ENCODE results near the gene LAMC1. TPM values are rescaled to one million over a fixed set of nuclear protein-coding genes. Genes with fewer than 3 reads are reported as not detected.

Gene LAMC1
- total RNA-seq, result 370 TPM
- long read RNA-seq, partial matches to known transcripts, result 130 of 149 reads
- long read RNA-seq, other reads (novel, unspliced or antisense), result 19 of 149 reads

DNA sequence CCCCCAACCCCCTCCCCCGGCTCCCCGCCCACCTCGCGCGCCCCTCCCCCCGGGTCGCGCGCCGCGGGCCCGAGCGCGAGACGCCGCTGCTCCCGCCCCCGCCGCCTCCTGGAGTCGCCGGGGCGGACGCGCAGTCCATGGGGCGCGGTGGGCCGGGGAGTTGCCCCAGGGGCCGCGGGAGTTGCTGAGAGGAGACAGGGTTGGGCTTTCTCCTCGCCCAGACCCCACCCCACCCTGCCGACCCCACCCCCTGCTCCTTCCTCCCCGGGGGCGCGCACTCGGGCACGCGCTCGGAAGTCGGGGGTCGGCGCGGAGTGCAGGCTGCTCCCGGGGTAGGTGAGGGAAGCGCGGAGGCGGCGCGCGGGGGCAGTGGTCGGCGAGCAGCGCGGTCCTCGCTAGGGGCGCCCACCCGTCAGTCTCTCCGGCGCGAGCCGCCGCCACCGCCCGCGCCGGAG is at the start of gene LAMC1:
LAMC1 (plus strand) TSS at position 275 of the 455 bp plus-strand sequence. CDS start 297 bp downstream, outside the sequence.
- peak; percentile 92 for DNase-seq (ENCODE audit: low spot score)

DNA sequence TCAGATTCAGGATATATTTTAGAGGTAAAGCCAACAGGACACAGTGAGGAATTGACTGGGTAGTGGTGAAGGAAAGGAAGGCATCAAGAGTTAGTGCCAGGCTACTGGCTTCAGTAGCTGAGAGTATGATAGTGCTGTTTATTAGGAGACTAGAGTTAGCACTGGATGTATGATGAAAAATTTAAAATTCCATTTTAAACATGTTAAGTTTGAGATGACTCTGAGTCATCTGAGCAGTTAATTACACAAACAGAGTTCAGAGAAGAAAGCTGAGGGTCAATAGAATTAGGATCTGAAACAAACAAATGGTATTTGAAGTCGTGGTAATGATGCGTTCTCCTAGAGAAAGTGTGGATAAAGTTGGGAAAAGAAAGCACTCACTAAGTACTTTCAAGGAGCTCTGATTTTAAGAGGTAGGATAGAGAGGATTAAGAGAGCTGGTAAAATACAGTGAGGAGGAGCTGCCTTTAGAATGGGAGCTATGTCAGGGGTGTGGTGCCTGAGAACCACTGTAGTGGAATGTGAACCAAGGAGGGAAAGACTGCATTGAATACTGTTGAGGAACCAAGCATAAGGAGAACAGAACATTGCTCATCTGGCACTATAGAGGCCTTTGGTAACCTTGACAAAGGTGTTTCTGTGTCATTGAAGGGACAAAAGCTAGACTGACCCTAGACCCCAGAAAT is 48.6 kb upstream of the LAMC1 start:
- no peak for DNase-seq (ENCODE audit: low spot score)

DNA sequence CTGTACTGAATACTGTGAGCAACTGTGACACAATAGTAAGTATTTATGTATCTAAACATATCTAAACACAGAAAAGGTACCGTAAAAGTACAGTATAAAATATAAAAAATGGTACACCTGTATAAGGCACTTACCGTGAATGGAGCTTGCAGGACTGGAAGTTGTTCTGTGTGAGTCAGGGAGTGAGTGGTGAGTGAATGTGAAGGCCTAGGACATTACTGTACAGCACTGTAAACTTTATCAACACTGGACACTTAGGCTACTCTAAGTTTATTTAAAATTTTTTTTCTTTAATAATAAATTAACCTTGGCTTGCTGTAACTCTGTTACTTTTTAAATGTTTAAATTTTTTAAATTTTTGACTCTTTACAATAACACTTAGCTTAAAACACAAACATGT is 45.7 kb upstream of the LAMC1 start:
- no peak for DNase-seq (ENCODE audit: low spot score)

DNA sequence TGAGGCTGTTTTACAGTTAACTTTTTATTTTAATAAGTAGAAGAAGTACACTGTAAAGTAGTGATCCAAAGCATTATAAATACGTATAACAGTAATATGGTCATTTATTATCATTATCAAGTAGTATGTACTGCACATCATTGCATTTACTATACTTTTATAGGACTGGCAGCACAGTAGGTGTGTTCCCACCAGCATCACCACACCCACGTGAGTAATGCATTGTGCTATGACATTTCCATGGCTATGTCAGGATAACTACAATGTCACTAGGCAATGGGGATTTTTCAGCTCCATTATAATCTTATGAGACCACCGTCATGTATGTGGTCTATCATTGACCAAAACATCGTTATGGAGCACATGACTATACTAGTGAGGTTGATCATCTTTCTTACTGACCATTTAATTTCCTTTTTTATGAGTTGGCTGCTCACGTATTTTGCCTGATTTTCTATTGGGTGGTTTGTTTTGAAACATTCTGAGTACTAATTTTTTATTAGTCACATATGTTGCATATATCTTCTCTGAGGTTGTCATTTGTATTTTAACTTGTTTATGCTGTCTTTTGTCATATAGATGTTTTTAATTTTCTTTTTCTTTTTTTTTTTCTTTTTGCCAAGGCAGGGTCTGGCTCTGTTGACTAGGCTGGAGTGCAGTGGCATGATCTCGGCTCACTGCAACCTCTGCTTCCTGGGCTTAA is 44.9 kb upstream of the LAMC1 start:
- no peak for DNase-seq (ENCODE audit: low spot score)

DNA sequence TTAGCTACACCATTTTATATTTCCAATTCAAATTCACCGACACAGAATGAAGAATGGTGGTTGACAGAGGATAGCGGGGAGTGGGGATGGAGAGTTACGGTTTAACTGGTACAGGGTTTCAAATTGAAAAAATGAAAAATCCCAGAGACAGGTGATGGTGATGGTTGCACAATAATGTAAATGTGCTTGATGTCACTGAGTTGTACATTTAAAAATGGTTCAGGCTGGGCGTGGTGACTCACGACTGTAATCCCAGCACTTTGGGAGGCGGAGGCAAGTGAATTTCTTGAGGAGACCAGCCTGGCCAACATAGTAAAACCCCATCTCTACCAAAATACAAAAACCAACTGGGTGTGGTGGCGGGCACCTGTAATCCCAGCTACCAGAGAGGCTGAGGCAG is 39.1 kb upstream of the LAMC1 start:
- no peak for DNase-seq (ENCODE audit: low spot score)

DNA sequence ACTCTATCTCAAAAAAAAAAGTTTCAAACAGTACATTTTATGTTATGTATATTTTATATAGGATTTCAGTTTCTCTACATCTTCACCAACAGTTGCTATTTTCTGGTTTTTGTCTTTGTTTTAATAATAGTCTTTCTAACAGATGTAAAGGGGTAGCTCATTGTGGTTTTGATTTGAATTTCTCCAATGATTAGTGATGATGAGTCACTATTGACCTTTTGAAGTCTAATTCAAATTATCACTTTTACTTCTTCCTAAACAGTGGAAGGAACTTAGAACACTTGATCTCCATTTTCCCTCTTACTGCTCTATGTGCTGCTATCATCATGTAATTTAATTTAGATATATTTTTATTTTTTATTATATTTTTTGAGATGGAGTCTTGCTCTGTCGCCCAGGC is 38.6 kb upstream of the LAMC1 start:
- no peak for DNase-seq (ENCODE audit: low spot score)

DNA sequence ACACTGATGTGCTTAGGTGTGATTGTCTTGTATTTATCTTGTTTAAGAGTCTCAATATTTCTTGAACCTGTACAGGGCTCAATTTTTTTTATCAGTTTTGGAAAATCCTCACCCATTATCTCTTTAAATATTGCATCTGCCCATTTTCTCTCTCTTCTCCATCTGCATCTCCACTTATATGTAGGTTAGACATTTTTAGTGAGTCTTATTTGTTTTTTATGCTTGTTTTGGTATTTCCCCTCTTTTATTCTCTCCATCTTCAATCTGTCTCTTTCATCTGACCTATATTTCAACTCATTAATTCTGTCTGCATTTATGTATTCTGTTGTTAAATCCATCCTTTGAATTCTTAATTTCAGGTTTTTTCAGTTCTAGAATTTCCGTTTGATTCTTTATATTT is 37.3 kb upstream of the LAMC1 start:
- no peak for DNase-seq (ENCODE audit: low spot score)

DNA sequence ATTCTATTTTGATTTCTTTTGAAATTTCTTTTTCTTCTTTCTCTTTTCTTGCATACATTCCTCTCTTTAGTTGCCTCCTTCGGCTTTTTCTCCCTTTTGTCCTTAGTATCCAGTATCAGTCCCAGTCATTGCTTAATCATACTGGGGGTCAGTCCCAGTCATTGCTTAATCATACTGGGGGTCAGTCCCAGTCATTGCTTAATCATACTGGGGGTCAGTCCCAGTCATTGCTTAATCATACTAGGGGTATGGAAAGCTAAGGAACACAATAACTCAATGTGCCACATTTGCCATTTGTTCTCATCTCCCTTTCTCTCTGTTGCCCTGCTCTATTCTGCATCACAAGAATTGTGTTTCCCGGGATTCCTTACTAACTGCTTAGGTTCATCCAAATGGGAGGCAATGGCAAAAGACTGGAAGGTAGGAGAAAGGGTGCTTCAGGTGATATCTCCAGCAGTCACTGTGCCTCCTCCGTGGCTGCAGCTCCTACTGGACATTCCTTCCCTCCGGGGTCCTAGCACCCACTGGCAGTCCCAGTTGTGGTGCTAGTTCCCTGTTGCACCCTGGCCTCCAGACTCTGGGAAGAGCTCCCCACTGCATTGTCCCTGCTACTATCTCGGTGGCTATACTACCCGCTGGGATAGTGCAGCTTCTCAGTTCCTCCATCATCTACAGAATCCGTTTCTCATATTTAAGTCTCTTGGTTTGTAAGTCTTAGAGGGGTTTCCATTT is 32.6 kb upstream of the LAMC1 start:
- no peak for DNase-seq (ENCODE audit: low spot score)

DNA sequence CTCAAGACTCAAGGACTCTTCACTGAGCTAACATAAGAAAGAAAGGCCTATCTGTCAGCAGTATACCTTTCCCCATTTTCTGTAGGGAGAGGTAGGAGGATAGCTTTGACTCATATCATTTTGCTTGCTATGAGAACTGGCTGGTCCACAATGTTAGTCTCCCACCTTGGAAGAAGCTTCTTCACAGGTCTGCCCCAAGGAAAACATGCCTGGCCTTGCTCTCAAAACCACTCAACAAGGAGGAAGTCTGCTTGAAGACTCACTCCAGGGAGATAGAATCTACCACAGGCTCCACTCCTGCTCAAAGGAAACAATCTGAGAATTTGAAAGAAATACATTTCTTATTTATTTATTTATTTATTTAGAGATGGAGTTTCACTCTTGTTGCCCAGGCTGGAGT is 29.5 kb upstream of the LAMC1 start:
- no peak for DNase-seq (ENCODE audit: low spot score)

DNA sequence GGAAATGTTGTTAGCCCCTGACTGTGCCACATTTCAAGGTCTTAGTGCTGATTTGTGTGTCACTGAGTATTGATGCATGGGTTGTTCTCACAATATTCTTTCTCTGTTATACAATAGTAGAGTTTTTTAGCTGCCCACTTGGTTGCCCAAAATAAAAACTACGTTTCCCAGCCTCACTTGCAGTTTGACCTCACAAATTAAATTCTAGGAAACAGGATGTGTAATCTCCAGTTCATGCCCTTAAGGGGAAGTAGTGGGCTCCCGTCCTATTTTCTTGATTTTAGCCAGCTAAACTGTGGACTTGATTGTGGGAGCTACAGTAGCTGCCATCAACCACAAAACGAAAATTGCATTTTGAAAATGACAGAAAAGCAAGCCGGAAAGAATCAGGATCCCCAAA is 27.3 kb upstream of the LAMC1 start:
- no peak for DNase-seq (ENCODE audit: low spot score)

DNA sequence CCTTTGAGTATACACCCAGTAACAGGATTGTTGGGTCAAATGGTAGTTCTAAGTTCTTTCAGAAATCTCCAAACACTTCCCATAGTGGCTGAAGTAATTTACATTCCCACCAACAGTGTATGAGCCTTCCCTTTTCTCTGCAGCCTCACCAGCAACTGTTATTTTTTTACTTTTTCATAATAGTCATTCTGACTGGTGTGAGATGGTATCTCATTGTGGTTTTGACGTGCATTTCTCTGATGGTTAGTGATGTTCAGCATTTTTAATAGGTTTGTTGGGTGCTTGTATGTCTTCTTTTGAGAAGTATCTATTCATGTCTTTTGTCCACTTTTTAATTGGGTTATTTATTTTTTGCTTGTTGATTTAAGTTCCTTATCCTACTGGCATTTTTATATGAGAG is 26.4 kb upstream of the LAMC1 start:
- no peak for DNase-seq (ENCODE audit: low spot score)

DNA sequence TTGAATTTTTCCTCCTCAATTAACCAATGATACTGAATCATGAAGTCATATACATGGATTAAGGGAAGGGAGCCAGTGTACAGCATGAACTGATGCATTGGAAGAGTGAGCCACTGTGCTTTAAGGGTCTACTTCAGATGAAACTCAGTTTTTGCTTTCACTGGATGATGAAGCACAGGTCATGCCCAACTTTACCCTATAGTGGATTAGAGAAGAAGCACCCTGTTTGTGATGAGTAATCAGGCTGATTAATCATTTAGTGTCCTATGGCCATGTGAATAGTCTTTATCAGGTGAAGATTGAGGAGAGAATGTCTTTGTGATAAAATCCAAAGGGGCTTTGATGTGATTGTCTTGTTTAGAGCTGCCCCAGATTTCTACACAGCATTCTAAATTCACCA is 24.7 kb upstream of the LAMC1 start:
- no peak for DNase-seq (ENCODE audit: low spot score)

DNA sequence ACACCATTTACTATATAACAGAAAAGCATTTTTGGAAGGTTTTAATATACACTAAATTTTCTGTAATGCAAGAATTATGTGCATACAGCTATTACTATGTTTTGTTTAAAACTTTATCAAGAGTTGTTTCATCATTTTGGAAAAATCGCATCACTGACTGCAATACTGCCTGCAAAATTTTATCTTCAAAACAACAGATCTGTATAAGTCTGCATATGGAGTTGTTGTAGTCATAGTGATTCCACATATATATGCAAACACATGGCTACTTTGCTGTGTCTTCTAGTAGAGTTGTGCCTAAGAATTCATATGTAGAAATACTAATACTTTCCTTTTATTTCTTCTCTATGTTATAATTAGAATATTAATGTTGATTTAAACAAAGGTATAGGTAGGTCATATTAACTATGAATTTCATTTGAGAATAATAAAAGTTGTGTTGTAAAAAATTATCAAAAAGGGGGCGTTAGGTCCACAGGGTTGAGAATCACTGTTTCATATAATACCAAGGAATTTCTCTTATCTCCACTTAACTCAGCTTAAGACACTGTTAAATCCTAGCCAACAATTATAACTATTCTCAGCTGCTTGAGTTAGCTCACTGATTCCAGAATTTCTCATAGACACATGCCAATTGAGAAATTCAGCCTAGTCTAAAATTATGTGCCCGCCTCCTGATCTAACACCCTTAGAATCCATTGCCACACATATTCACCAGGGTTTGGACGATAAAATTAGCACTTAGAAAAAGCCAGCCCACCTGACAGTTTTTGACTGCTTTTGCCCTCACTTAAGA is 22.9 kb upstream of the LAMC1 start:
- no peak for DNase-seq (ENCODE audit: low spot score)

DNA sequence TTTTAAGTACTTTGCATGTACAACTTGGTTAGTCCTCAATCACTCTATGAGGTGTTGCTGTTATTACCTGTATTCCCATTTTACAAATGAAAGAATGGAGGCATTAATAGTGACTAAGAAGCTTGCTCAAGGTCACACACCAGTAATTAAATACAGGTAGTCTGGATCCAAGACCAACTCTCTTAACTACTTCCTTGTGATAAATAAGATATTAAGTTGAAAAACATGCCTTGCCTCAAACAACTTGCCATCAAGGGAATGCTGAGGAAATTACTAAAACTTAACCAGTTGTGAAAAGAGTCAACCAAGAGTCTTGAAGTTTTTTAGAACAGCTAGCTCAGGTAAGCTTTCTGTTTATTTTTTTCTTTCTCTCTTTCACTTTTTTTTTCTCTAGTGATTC is 21.0 kb upstream of the LAMC1 start:
- no peak for DNase-seq (ENCODE audit: low spot score)

DNA sequence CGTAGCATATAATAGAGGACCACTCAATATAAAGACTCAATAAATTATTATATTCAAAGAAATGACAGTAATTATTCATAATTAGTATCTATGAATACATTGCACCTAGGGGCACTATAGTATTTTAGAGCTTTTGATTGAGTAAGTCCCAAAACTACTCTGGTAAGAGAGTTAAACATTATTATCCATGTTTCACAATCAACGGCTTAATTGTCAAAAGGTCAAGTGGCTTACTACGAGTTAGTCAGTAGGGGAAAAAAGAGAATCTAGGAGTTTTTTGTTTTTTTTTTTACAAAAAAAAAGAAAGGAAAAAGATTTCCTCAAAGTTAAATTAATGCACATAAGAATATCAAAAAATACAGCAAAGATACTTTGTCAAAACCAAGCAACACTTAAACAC is 20.4 kb upstream of the LAMC1 start:
- DNase-seq (ENCODE audit: low spot score), result no peak

DNA sequence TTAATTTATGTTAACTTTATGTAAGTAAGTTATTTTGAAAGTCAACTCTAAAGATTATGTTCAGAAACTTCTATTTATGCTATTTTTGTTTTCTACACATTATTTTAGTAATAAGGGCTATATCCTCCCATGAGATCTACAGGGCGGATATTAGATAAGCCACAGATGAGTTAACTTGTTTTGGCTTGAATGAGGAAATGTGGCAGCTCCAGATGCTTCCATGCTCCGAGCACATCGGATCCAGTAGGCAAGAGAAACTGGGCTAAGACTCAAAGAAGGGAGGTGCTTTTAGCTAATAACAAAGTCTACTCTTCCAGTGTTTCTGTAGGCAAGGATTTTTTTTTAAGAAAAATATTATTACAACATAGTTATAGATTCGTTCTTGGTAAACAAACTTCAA is 20.0 kb upstream of the LAMC1 start:
- DNase-seq (ENCODE audit: low spot score), result no peak

DNA sequence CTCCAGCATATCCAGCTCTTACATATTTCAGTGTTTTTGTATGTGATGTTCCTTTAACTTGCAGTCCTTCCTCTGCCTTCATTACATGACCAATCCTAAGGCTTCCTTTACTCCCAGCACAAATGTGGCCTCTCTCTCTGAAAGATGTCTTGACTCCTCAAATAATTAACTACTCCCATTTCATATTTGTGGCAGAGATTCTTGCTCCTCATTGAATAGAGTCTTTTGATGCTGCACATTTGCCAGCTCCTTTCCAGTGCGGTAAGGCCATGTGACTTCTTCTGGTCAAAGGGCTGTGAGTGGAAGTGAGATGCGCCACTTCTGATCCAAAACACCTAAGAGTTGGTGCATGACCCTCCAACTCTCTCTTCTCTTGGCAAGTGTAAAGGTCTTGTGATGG is 19.1 kb upstream of the LAMC1 start:
- DNase-seq (ENCODE audit: low spot score), result no peak

DNA sequence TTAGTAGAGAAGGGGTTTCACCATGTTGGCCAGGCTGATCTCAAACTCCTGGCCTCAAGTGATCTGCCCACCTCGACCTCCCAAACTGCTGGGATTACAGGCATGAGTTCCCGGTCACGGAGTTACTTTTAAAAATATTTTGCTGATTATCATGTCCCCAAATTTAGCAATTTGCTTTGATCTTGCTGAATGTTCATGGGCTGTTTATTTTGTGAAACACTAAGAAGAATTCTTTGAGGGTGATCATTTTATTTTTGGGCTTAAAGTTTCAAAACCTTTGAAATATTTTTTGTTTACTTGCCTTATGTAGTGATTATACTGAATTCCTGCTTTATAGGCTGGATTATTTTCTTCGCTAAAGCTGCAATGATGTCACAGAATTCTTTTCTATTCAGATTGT is 11.4 kb upstream of the LAMC1 start:
- no peak for DNase-seq (ENCODE audit: low spot score)

DNA sequence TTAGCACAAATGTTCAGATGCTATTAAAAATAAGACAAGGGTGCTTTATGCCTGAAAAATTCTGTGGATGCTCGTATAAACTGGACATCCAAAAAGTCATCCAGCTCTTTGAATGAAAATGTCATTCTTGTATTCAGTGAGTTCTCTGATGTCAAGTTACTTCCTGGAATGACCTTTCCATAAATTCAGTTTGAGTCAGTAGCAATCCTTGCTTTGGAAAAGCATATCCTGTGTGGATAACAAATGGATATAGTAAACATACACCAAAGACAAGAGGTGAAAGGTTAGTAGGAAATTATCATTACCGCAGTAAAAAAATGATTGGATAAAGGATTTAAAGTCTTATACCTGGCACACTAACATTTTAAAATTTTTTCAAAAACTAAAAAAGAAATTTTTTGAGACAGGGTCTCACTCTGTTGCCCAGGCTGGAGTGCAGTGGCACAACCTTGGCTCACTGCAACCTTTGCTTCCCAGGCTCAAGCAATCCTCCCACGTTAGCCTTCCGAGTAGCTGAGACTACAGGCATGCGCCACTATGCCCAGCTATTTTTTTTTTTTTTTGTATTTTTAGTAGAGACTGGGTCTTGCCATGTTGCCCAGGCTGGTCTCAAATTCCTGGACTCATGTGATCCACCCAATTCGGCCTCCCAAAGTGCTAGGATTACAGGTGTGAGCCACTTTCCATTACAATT is 10.8 kb upstream of the LAMC1 start:
- no peak for DNase-seq (ENCODE audit: low spot score)

DNA sequence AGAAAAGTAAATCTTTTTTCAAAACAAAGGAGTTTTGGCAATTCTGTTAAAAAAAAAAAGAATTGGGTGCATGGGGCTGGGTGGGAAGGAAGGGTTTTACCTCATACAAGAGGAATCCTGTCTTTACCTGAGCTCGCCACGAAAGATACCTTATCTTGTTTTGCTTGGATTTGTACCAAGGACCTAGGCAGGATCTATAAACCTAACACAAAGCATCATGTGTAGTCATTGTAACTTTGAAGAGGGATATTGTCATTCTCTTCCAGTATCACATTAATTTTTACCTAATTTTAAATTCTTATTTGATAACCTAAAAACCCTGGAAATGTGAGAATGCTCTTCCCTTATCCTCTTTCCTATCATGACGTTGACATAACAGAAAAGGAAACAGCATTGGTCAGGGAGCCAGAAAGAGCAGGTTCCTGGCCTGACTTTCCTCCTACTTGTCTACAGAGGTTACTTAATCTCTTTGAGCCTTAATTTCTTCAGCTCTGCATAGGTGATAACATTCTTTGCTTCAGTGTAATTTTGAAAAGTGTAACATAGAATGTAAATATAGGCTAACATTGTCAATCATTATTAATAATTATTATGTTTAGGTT is 4.0 kb upstream of the LAMC1 start:
- no peak for DNase-seq (ENCODE audit: low spot score)

All from mesenteric fat pad (tissue), 1 donor.